Fibroblast of the conjunctiva (primary cell): ENCODE measurements around the gene DIPK1C.

Source experiments
- DNase-seq: peaks from one replicate; pipeline ENCODE4 v3.0.0-alpha.2; 2010; ENCODE audit warnings: low read depth

Gene DIPK1C

DNA sequence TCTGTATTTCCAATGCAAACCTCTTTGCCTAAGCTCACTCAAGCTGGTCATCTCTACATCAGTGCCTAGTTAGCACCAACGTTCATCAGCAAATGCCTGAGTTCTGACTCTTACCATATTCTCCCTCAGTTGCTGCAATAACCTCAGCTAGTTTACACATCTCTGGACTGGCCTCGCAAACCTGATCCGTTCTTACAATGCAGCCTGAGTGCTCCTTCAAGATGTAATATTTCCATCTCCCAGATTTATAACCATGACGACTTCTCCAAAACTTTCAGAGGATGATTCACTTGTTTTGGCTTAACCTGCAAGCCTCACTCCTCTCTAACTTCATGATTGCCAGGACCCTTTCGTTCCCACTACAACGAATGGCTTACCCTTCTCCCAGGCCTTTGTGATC lies 69.7 kb downstream of the DIPK1C start:
- DNase-seq = no peak
